DMS79 (cell line): Measurements from ENCODE around the gene BBX.
A peak's percentile ranks its signal among the peaks of the same experiment; 100 is the strongest.
"Not testable (repeated sequence)": the region's sequence is repeated elsewhere in the genome, so short reads cannot be mapped to it uniquely, and the experiment has no call there.

ENCODE experiments used
- DNase-seq: peaks from one replicate; lab custom pipeline; 2025; lab: John Stamatoyannopoulos, UW

BBX gene

GRCh38 chr3:107806021-107806420 lies 283.3 kb downstream of the BBX start:
- no peak for DNase-seq

- DNase-seq, result no peak
Observed at GRCh38 chr3:107806536-107806935, 283.8 kb downstream of the BBX start.

DNA sequence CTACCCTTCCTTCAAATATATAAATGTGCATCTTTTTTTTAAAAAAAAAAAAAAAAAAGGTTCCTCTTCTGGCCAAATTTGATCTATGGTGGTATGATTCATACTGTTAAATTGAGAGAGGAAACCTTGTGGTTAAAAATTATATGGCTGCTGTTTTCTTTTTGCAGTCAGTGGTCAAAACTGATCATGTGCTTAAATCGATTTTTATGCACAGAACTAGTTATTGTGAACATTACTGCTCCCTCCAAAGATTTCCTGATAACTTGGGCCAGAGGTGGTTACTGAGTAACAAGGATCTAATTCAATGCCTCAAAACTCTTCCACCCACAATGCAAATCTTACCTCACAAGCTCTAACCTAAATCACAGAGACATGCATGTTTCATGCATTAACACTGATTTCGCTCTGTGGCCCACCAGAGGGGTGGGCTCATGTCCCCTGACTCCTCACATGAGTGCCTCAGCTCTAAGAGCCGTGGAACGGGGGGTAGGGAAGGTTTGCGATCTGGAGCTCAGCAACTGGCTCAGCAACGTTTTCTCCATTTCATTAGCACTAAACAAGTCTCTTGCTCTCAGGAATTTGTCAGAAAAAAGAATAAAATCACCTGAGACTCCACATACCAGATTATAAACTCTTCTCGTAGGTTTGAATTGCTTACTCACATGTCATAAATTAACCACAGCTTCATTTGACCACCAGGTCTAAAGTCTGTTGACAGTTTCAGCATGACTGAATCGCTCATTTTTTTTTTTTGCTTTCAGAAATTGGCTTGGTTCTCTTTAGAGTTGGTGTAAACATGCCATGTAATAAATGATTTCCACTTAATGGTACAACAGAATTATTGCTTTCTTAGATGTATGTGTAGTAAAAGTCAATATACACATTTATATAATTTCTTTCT lies 287.7 kb downstream of the BBX start:
- no peak for DNase-seq

GRCh38 chr3:107813026-107813425 lies 290.3 kb downstream of the BBX start:
- DNase-seq, result no peak

DNA sequence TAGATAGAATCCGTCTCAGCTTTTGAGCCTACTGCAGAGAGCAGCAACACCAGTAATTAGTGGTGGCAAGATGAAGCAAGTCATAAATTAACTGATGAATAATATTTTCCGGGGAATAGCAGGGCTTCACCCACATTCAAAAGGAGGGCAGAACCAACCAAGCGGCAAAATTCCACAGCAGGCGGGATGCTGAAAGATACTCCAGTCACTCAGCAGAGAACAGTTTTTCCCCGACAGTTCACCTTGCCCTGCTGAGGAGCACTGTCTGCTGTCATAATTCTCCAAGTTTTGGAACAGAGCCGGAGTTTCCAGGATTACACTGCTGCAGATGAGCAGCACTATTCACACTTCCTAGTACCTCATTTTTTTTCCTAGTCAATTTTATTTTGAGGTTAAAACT lies 293.3 kb downstream of the BBX start:
- no peak for DNase-seq

- DNase-seq, result no peak
Observed at GRCh38 chr3:107817076-107817475, 294.3 kb downstream of the BBX start.

- DNase-seq, result no peak
Observed at GRCh38 chr3:107818025-107818424, 295.3 kb downstream of the BBX start.

DNA sequence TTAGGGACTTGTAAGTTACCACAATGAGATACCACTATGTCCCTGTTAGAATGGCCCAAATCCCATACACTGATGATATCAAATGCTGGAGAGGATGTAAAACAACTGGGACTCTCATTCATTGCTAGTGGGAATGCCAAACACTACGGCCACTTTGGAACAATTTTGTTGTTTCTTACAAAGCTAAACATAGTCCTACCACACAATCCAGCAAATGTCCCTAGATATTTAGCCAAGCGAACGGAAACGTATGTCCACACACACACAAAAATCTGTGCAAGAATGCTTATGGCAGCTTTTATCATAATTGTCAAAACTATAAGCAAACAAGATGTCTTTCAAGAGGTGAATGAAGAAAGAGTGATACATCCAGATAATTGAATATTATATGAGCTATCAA lies 296.9 kb downstream of the BBX start:
- DNase-seq, result no peak

DNA sequence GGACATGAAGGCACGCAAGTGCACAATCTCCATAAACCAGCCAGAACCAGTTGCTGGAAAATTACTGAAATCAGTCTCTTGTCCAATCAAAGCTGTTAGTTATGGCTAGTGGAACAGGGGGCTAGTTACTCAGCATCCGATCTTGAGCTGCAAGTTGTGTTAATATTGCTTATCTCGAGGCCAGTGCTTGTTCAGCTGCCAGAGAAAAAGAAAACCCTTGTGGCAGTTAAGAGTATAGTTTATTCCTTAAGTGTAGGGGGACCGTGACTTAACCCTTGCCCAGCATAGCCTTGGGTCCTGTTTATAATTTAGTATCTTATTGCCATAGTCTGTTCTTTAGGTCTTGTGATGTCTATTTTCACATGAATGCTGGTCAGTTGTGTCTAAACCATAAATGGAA lies 299.5 kb downstream of the BBX start:
- no peak for DNase-seq

DNA sequence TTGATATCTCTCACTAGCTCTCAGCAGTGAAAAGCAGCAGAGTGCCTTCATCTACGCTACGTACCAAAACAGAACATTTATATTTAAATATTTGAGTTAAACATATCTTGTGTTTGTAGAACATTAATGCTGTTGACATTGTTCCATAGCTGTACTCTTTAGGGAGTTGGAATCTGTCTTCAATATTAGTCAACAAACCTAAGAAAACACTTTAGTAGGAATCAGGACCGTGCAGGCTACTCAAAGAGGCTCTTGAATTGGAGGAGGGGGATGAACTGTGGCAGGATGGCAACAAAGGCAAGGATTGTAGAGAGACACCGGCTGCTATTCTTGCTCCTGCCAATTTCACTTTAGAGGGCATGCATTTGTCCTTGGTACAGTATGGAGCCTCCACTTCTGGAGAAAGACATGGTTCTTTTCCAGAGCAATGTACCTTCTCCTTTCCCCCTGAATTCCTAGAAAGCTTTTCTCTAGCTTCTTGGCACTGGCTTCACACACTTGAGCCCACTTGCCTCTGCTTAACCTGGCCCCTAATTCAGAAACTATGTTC lies 302.1 kb downstream of the BBX start:
- DNase-seq, result peak; percentile 80

GRCh38 chr3:107825556-107825955 lies 302.8 kb downstream of the BBX start:
- DNase-seq, result no peak

DNA sequence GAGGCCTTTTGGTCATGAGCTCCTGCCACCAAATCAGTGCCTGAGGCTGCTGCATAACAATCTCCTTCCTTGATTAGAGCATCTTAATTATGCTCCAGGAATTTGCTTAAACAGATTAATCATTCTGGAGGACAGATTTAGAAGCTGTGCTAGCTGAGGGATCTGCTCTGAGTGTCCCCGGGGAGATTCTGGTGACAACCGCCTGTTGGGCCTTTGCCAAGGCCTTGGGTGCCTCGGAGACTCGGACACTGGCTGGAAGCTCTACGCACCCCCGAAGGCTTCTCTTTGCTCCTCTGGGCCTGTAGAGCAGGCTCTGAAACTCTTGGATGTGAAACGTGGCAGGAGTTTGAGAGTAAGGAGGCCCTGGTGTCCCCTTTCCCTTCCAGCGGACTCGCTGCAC lies 304.0 kb downstream of the BBX start:
- no peak for DNase-seq

- DNase-seq, result no peak
Observed at GRCh38 chr3:107829185-107829584, 306.4 kb downstream of the BBX start.

DNA sequence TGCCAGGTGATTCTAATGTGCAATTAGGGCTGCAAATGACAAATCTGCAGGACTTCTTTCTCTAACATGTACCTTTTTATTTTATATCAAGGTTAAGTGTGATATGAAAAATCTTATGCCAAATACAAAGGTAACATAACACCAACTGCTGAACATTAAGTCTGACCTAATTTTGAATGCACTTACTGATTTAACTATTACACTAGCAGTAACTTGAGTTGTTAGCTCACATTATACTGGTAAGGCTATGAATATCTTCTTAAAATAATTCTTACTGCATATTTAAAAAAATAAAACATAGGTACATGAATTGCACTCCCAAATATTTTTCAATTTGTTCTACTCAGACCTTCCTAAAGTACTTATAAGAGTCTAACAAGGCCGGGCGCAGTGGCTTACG lies 308.8 kb downstream of the BBX start:
- DNase-seq, result no peak

DNA sequence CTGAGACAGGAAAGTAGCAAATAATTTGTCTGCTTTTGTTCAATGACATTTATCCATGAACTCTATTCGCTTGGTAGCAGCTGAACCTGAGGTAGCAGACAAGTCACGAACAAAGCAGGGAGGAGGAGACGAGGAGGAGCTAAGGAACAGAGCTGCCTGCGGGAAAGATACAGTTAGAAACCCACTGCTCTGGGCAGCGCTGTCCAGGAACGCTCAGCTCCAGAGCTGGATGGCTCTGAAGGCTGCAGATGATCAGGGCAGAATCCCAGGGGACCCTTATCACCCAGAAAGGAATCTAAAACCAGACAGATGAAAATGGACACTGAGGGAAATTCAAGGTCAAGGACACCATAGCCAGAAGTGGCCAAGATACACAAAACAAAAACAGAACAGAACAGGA lies 310.3 kb downstream of the BBX start:
- DNase-seq, result no peak

- no peak for DNase-seq
Observed at GRCh38 chr3:107833722-107834416, 311.1 kb downstream of the BBX start.

- DNase-seq, result not testable (repeated sequence)
Observed at GRCh38 chr3:107835001-107835400, 312.2 kb downstream of the BBX start.

GRCh38 chr3:107837895-107838612 lies 315.3 kb downstream of the BBX start:
- DNase-seq, result no peak

DNA sequence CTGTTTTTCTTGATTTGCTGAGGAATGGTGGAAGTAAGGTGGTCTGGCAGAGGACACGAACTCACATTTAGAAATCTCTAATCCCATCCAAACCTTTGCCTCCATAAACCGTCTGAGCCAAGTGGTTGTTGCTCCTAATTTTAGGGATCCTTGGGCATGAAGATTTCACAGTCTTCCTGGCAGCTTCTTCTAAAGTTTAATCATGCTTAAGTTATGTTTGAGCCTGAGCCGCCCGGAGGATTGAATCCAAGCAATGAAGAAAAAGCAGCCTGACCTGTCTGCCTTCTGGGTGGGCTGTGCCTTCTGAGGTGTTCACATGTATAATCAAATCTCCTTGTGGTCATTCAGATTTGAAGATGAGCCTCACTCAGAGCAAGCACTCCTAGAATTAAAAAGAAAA lies 319.1 kb downstream of the BBX start:
- no peak for DNase-seq

DNA sequence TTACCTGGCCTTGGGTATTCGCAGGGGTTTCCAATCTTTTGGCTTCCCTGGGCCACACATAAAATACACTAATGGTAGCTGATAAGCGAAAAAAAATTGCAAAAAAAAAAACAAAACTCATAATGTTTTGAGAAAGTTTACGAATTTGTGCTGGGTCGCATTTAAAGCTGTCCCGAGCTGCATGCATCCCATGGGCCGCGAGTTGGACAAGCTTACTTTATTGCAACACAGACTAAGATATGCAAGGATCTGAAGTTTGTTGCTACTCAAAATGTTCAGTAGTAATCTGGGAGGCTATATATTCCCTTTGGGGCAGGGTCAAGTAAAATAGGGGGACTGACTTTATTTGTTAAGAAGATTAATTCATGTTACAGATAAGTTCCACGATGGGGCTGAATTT lies 320.2 kb downstream of the BBX start:
- no peak for DNase-seq

DNA sequence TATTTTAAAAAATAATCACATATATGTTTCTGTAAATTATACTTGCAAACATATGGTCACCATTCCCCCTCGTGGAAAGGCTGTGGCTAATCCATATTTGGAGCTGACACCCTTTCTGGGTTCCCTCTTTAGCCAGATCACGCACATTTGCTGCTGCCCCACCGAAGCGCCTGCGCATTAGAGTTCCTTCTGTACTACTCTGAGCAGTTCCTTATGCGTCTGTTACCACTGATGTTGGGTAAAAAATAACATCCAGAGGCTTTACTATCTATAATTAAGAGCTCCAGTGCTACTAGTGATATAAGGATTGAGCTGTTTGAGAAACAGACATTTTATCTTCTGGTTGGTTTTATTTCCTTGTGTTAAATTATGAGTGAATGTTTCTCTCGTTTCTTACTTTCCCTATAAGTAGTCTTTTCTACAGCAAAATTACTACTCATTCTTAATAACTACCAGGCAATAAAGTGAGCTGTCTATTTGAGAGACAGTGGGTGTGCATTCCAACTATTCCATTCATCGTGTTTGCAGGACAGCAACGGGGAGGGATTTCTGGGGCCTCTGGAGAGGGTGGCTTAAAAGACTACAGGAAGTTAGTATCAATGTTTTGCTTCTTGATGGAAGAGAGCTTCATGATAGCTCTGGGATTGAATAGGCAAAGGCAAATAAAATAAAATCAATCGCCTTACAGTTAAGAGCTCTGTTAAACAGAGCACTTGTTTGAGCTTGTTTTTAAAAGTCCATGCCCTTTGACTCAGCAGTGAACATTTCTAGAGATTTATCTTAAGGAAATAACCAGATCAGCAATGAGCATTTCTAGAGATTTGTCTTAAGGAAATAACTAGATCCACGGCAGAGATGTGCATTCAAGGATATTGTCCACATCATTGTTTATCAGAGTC lies 322.9 kb downstream of the BBX start:
- no peak for DNase-seq
